ENCODE data around the gene RBL2. TPM values are rescaled to one million over a fixed set of nuclear protein-coding genes. Genes with fewer than 3 reads are reported as not detected.

Gene RBL2
- total RNA-seq (2022; extraction: Qiagen RNA extraction), result 9.3 to 14.0 TPM (median 12.5 TPM) in 5 replicates

GRCh38 chr16:53434377-53435065 lies at the start of gene RBL2:
TSS of gene RBL2 (plus strand) at chr16:53434471. CDS start at chr16:53434557, 86 bp downstream.

GRCh38 chr16:53502331-53503269 lies 68.3 kb downstream of the RBL2 start, which contains the start of gene AKTIP:
TSS of gene AKTIP (minus strand) at chr16:53503209. CDS start at chr16:53500259, 2,950 bp downstream.

Other genes starting within 250 kb of the RBL2 start
- gene AKTIP, start 68.7 kb downstream of the RBL2 start, total RNA-seq (2022; extraction: Qiagen RNA extraction), result 21.4 to 26.9 TPM (median 25.0 TPM) in 5 replicates

All from A549 treated with AZD2906 at 1 μM for 4 hours (cell line).